ENCODE data around the gene GNG4.

GRCh38 chr1:235659186-235659771 lies 9.7 kb upstream of the GNG4 start:
- no peak for TF ChIP-seq CTCF (IDR thresholded peaks at IDR 0.05)
- TF ChIP-seq POLR2A (IDR thresholded peaks at IDR 0.05) = no peak

Measured in adrenal gland (tissue), 5 donors.